Peyer's patch (tissue), 4 donors: ENCODE measurements around the gene RAP1GAP. TPM values are rescaled to one million over a fixed set of nuclear protein-coding genes. Genes with fewer than 3 reads are reported as not detected.
"Not testable (repeated sequence)": the region's sequence is repeated elsewhere in the genome, so short reads cannot be mapped to it uniquely, and the experiment has no call there.

Experiments
- DNase-seq, 3 donors: peaks; one replicate each; pipeline ENCODE4 v3.0.0-alpha.2; 2017 to 2019
- H3K27ac ChIP-seq, 4 donors: fragments of 200-600 bp; sonication (generic); one replicate each; pipeline ENCODE4 v1.5.1; 2016 to 2019
- H3K27me3 ChIP-seq, 2 donors: fragments of 200-600 bp; sonication (generic); one replicate each; pipeline ENCODE4 v1.5.1; 2019
- H3K36me3 ChIP-seq, 3 donors: fragments of 200-600 bp; sonication (generic); one replicate each; pipeline ENCODE4 v1.5.1; 2016 to 2019
- H3K4me1 ChIP-seq, 4 donors: fragments of 200-600 bp; sonication (generic); one replicate each; pipeline ENCODE4 v1.5.1; 2016 to 2019
- H3K4me3 ChIP-seq, 4 donors: fragments of 200-600 bp; sonication (generic); 1 replicate in 3 of 4; 2 replicates in 1 of 4; pipeline ENCODE4 v1.5.1; 2016 to 2019; ENCODE audit warnings: mild to moderate bottlenecking in 1 of 4
- H3K9me3 ChIP-seq, 4 donors: fragments of 200-600 bp; sonication (generic); one replicate each; pipeline ENCODE4 v1.5.1; 2016 to 2019; ENCODE audit warnings: mild to moderate bottlenecking in 1 of 4
- POLR2A ChIP-seq, 2 donors: fragments of 450-650 bp; IDR thresholded peaks; one replicate each; pipeline ENCODE4 v1.5.1; 2017; ENCODE audit warnings: antibody characterized with exemption in 2 of 2, mild to moderate bottlenecking in 2 of 2, moderate library complexity in 2 of 2
- total RNA-seq, 4 donors: library from RNA; depleted of rRNA; stranded (reverse); fragments of >200 nt; gene quantifications; one replicate each; pipeline ENCODE4 v1.1.0, GENCODE V29; 2016
- TF ChIP-seq, protein P1 (sequence below), 6 experiments: fragments of 450-650 bp in 4 of 6; fragments of 200-600 bp in 2 of 6; sonication (generic) in 1 of 6; IDR thresholded peaks; one replicate each; pipeline ENCODE4 v1.5.1; 2017 to 2019; ENCODE audit warnings: antibody characterized with exemption in 6 of 6, mild to moderate bottlenecking in 3 of 6, moderate library complexity in 1 of 6

RAP1GAP gene
- total RNA-seq, 4 donors from 2014 or later = 32.2 to 65.3 (median 57.0) TPM

DNA sequence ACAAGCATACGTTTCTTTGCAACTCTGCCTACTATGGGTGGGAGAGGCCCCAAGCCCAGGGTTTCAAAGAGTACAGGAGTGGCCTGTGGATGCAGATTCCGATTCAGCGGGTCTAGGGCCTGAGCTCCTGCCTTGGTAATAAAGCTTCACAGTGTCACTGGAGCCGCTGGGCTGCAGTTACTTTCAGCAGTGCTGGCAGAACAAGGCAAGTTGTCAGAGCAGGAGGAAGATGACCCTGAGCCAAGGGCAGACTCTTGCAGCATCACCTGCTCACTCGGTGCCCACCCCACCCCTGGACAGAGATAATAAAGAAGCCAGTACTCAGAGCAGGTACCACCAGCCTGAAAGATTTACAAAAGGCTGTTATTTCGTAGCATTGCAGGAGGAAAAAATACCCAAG, 8.0 kb upstream of the RAP1GAP start:
- DNase-seq = peak in 1 of 3 donors; percentile 30
- no peaks in the 10 kb centered on the region for H3K27me3 ChIP-seq
- TF ChIP-seq POLR2A (IDR thresholded peaks at IDR 0.05) = no peak
- TF ChIP-seq, protein P1, sequence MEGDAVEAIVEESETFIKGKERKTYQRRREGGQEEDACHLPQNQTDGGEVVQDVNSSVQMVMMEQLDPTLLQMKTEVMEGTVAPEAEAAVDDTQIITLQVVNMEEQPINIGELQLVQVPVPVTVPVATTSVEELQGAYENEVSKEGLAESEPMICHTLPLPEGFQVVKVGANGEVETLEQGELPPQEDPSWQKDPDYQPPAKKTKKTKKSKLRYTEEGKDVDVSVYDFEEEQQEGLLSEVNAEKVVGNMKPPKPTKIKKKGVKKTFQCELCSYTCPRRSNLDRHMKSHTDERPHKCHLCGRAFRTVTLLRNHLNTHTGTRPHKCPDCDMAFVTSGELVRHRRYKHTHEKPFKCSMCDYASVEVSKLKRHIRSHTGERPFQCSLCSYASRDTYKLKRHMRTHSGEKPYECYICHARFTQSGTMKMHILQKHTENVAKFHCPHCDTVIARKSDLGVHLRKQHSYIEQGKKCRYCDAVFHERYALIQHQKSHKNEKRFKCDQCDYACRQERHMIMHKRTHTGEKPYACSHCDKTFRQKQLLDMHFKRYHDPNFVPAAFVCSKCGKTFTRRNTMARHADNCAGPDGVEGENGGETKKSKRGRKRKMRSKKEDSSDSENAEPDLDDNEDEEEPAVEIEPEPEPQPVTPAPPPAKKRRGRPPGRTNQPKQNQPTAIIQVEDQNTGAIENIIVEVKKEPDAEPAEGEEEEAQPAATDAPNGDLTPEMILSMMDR (IDR thresholded peaks at IDR 0.05) = no peak
- no peak overlapping the region for H3K4me3 ChIP-seq
- H3K4me1 ChIP-seq = peaks cover 0 to 9% (median 0%) of the 10 kb centered on the region in 4 donors
- peaks cover 0 to 42% (median 0%) of the 10 kb centered on the region in 3 donors for H3K36me3 ChIP-seq
- no peak overlapping the region for H3K27ac ChIP-seq
- H3K9me3 ChIP-seq = no peaks in the 10 kb centered on the region

DNA sequence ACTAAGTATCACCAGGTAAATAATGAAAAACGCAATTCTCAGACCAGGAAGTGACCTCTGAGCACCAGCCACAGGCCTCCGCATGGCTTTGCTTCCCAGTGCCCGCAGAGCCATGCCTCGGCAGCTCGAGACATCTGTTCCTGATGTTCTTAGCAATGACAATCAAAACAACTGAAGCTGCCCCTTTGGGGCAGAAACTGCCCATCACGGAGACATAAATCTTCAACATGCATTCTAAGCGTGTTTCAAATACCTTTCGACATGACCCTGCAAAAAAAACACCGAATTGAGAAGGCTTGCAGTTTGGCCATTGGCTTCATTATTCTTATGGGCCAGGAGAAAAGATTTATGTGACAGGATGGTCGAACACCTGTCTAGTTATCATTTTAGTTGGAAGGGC, 5.8 kb upstream of the RAP1GAP start:
- Histone ChIP-seq H3K27ac (no peak overlapping the region), H3K9me3 (no peaks in the 10 kb centered on the region), H3K36me3 (peaks cover 0 to 25% (median 0%) of the 10 kb centered on the region in 3 donors), H3K27me3 (no peaks in the 10 kb centered on the region), H3K4me3 (no peak overlapping the region), H3K4me1 (peaks cover 0 to 10% (median under 1%) of the 10 kb centered on the region in 4 donors)
- TF ChIP-seq, protein P1 (IDR thresholded peaks at IDR 0.05) = no peak
- no peak for TF ChIP-seq POLR2A (IDR thresholded peaks at IDR 0.05)
- no peak for DNase-seq

DNA sequence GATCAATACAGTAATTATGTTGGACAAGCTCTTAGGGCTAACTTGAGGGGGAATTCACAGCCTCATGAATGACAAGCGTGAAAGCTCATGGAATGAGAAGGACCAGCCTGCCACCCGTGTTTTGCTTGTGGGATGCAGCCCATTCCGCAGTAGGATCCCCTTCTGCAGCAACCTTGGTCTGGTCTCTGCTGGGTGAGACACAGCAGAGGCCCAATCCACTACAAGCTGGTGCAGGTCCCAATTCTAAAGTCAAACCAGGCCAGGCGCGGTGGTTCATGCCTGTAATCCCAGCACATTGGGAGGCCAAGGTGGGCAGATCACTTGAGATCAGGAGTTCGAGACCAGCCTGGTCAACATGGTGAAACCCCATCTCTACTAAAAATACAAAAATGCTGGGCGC, 4.7 kb upstream of the RAP1GAP start:
- peak in 1 of 3 donors; percentile 29 for DNase-seq
- not testable (repeated sequence) for H3K4me3 ChIP-seq, H3K27ac ChIP-seq, H3K9me3 ChIP-seq, H3K27me3 ChIP-seq
- peaks cover 0 to 14% (median 0%) of the 10 kb centered on the region in 3 donors for H3K36me3 ChIP-seq
- peaks cover 1 to 21% (median 12%) of the 10 kb centered on the region in 4 donors for H3K4me1 ChIP-seq

DNA sequence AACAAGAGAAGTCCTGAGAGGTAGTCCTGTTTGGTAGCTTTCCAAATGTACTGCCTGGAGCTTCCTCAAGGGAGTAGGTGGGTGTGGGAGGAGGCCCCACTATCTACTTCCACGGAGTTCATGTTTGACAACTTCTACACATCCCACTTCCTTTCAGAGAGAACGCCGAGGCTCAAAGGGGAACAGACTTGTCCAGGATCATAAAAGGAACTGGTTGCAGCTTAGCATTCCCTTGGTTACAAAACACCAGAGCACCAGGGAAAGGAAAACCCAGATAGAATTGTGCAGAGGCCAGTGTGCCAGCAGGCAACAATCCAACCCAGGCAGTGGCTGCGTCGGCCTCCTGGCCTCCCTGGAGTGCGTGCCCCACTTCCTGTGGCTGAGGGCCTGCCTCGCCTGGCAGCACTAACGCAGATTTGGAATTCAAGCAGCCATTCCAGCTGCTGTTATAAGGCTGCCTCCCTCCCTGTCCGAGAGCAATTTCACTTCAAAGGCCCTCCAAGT, 4.2 kb upstream of the RAP1GAP start:
- H3K27ac ChIP-seq = no peak overlapping the region
- peaks cover 0 to 11% of the 10 kb centered on the region in 2 donors for H3K27me3 ChIP-seq
- H3K4me1 ChIP-seq = peaks cover 3 to 26% (median 17%) of the 10 kb centered on the region in 4 donors
- no peak overlapping the region for H3K4me3 ChIP-seq
- DNase-seq = peak in 1 of 3 donors; percentile 47
- no peaks in the 10 kb centered on the region for H3K9me3 ChIP-seq
- H3K36me3 ChIP-seq = peaks cover 0 to 9% (median 0%) of the 10 kb centered on the region in 3 donors
- no peak for TF ChIP-seq POLR2A (IDR thresholded peaks at IDR 0.05)
- TF ChIP-seq, protein P1 (IDR thresholded peaks at IDR 0.05) = no peak

DNA sequence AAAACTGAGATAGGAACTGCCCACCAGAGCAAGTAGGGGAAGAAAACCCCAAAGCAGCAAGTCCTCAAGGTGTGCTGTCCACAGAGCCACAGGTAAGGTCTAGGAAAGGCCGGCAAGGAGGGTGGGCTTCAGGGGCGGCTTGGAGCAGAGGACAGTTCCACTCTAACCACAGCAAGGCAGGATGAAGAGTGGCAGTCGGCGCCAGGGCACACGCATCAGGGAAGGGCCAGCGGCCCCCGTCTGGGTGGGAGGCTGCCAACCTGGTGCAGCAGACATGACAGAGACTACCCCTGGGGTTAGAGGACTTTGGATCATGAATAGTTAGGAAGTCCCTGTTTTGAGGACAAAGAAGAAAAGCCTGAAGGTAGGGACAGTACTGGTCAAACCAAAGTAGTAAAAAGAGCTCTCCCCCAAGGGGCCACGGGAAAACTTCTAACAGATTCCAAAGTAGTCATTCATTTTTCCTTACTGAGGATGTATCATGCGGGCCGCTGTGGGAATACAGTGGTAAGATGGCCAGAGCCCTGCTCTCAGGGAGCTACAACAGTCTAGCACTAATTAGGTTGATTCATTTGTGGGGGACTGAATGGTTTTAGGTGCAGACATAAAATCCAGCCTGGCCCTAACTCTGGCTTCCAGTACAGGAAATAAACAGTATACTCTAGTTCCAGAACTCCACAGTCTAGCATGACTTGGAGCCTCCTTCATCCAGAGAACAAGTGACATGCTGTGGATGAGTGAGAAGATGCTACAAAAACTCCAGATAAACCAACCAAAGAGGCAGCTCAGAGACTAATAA, 3.5 kb upstream of the RAP1GAP start:
- no peaks in the 10 kb centered on the region for H3K9me3 ChIP-seq
- DNase-seq = peak in 1 of 3 donors; percentile 40
- peaks cover 0 to 4% (median 0%) of the 10 kb centered on the region in 3 donors for H3K36me3 ChIP-seq
- peaks cover 3 to 26% (median 17%) of the 10 kb centered on the region in 4 donors for H3K4me1 ChIP-seq
- TF ChIP-seq, protein P1 (IDR thresholded peaks at IDR 0.05) = no peak
- TF ChIP-seq POLR2A (IDR thresholded peaks at IDR 0.05) = no peak
- no peak overlapping the region for H3K27ac ChIP-seq
- peaks cover 0 to 18% of the 10 kb centered on the region in 2 donors for H3K27me3 ChIP-seq
- no peak overlapping the region for H3K4me3 ChIP-seq

DNA sequence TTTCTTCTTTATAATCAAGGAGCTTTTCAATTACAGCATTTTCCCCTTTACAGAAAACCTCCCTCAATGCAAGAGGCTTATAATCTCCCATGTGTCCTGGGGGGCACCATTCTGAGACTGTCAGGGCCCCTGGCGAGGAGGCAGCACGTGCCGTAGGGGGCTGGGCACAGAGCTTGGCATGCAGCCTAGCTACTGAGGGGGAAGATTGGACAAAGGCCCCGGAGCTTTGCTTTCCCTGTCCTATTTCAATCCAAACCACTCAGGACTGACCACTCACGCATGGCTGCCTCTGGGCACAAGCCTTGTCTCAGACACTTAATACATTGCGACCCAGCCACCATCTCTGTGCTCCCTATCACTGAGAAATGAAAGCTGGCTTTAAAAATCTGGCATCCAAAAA, 2.8 kb upstream of the RAP1GAP start:
- Histone ChIP-seq H3K27ac (no peak overlapping the region), H3K27me3 (peaks cover 0 to 23% of the 10 kb centered on the region in 2 donors), H3K9me3 (no peaks in the 10 kb centered on the region), H3K4me1 (peaks cover 3 to 26% (median 17%) of the 10 kb centered on the region in 4 donors), H3K36me3 (no peaks in the 10 kb centered on the region), H3K4me3 (no peak overlapping the region)
- peak in 1 of 3 donors; percentile 19 for DNase-seq
- TF ChIP-seq, protein P1 (IDR thresholded peaks at IDR 0.05) = no peak
- TF ChIP-seq POLR2A (IDR thresholded peaks at IDR 0.05) = no peak
